ENCODE results near the gene PTGES3L. TPM values are rescaled to one million over a fixed set of nuclear protein-coding genes. Genes with fewer than 3 reads are reported as not detected.

The PTGES3L gene
- total RNA-seq, 1 experiment from 2014 or later, result 1.7 TPM

- TF ChIP-seq, protein P1, sequence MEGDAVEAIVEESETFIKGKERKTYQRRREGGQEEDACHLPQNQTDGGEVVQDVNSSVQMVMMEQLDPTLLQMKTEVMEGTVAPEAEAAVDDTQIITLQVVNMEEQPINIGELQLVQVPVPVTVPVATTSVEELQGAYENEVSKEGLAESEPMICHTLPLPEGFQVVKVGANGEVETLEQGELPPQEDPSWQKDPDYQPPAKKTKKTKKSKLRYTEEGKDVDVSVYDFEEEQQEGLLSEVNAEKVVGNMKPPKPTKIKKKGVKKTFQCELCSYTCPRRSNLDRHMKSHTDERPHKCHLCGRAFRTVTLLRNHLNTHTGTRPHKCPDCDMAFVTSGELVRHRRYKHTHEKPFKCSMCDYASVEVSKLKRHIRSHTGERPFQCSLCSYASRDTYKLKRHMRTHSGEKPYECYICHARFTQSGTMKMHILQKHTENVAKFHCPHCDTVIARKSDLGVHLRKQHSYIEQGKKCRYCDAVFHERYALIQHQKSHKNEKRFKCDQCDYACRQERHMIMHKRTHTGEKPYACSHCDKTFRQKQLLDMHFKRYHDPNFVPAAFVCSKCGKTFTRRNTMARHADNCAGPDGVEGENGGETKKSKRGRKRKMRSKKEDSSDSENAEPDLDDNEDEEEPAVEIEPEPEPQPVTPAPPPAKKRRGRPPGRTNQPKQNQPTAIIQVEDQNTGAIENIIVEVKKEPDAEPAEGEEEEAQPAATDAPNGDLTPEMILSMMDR (IDR thresholded peaks at IDR 0.05 in 2 of 3, conservative IDR thresholded peaks at IDR 0.05 in 1 of 3; ENCODE audit: borderline replicate concordance in 1 of 3, insufficient read depth in 1 of 3, low read depth in 2 of 3, low read length in 2 of 3), result no peak
- TF ChIP-seq ELF1 (IDR thresholded peaks at IDR 0.05; ENCODE audit: borderline replicate concordance, low read depth) (no peak), POLR2A (IDR thresholded peaks at IDR 0.05; ENCODE audit: borderline replicate concordance, extremely low read depth, insufficient read depth, insufficient read length) (no peak), EGR1 (IDR thresholded peaks at IDR 0.05; ENCODE audit: low read depth) (no peak), MAX (IDR thresholded peaks at IDR 0.05) (no peak), ATF3 (IDR thresholded peaks at IDR 0.05) (no peak), ZBTB33 (IDR thresholded peaks at IDR 0.05; ENCODE audit: extremely low read depth, insufficient replicate concordance, low read length) (no peak), ZFX (IDR thresholded peaks at IDR 0.05) (no peak), YY1 (IDR thresholded peaks at IDR 0.05; ENCODE audit: extremely low read depth, insufficient replicate concordance, low read depth, low read length) (no peak), RAD21 (IDR thresholded peaks at IDR 0.05; ENCODE audit: low read depth) (no peak), JUND (IDR thresholded peaks at IDR 0.05) (no peak), CEBPB (IDR thresholded peaks at IDR 0.05; ENCODE audit: low read depth) (no peak)
Observed at GRCh38 chr17:43011728-43012472, 32.0 kb upstream of the PTGES3L start (continued).

Measured in HCT116 (cell line).